H1 (cell line): Measurements from ENCODE around the gene PTPRH. TPM values are rescaled to one million over a fixed set of nuclear protein-coding genes. Genes with fewer than 3 reads are reported as not detected.

Experiments used
- CTCF ChIA-PET: fragments of 300-600 bp; sonication (Branson Sonifier 250); formaldehyde crosslinking; loops from one replicate; lab custom pipeline; 2021; ENCODE audit not compliant: partially characterized antibody; lab: Charles Lee
- POLR2A ChIA-PET: fragments of 300-600 bp; sonication (Branson Sonifier 250); formaldehyde crosslinking; loops from one replicate; lab custom pipeline; 2021; ENCODE audit warnings: inconsistent platforms; ENCODE audit not compliant: partially characterized antibody; lab: Charles Lee
- DNase-seq, 2 experiments: peaks; one replicate each; pipeline versions ENCODE4 v3.0.0 to v3.0.0-alpha.2; 2010 to 2022; ENCODE audit warnings: low spot score in 2 of 2, low read depth in 1 of 2, mixed read lengths in 1 of 2
- FAIRE-seq: peaks from 2 replicates; lab custom pipeline; 2011; peaks lifted over from hg19 to GRCh38; lab: Jason Lieb, UNC
- H2AFZ ChIP-seq: 2 replicates; pipeline ENCODE4 v1.8.1; 2012; ENCODE audit warnings: low read length, inconsistent platforms
- H2AK5ac ChIP-seq: 2 replicates; pipeline ENCODE4 v1.6.1; 2013; ENCODE audit warnings: low read depth, low read length
- H2BK120ac ChIP-seq: replicated peaks from 2 replicates; pipeline ENCODE3; 2013; ENCODE audit warnings: low read depth, low read length, inconsistent platforms
- H2BK12ac ChIP-seq: 2 replicates; pipeline ENCODE4 v1.6.1; 2013; ENCODE audit warnings: low read depth, low read length
- H2BK15ac ChIP-seq: 2 replicates; pipeline ENCODE4 v1.6.1; 2013; ENCODE audit warnings: low read length
- H2BK20ac ChIP-seq: 2 replicates; pipeline ENCODE4 v1.6.1; 2013; ENCODE audit warnings: low read length
- H2BK5ac ChIP-seq: 2 replicates; pipeline ENCODE4 v1.6.1; 2013; ENCODE audit warnings: low read depth, low read length
- H3K14ac ChIP-seq: 2 replicates; pipeline ENCODE4 v1.6.1; 2013; ENCODE audit warnings: inconsistent platforms; ENCODE audit not compliant: insufficient read length
- H3K18ac ChIP-seq: 2 replicates; pipeline ENCODE4 v1.6.1; 2013; ENCODE audit warnings: low read length; ENCODE audit errors: extremely low read depth
- H3K23ac ChIP-seq: 2 replicates; pipeline ENCODE4 v1.6.1; 2013; ENCODE audit warnings: inconsistent platforms; ENCODE audit not compliant: insufficient read length
- H3K23me2 ChIP-seq: 2 replicates; pipeline ENCODE4 v1.6.1; 2013; ENCODE audit warnings: low read depth, low read length
- H3K27ac ChIP-seq: 2 replicates; pipeline ENCODE4 v1.6.1; 2011; ENCODE audit warnings: low read depth, low read length, inconsistent platforms
- H3K27me3 ChIP-seq, 4 experiments: replicated peaks in 1 of 4; 1 replicate in 1 of 4; 2 replicates in 3 of 4; pipeline versions ENCODE4 v1.6.1 to v1.8.1; 2011 to 2013; ENCODE audit warnings: low read length in 3 of 4, mild to moderate bottlenecking in 3 of 4, inconsistent platforms in 2 of 4, mixed read lengths in 2 of 4, moderate library complexity in 1 of 4; ENCODE audit not compliant: control insufficient read depth in 3 of 4, insufficient read depth in 3 of 4; ENCODE audit errors: extremely low read depth in 1 of 4
- H3K36me3 ChIP-seq, 4 experiments: 2 replicates each; pipeline versions ENCODE4 v1.6.1 to v1.8.1; 2011 to 2013; ENCODE audit warnings: mild to moderate bottlenecking in 4 of 4, low read length in 3 of 4, moderate library complexity in 2 of 4, control low read depth in 1 of 4, inconsistent platforms in 1 of 4; ENCODE audit not compliant: insufficient read depth in 4 of 4, control insufficient read depth in 2 of 4
- H3K4ac ChIP-seq: replicated peaks from 2 replicates; pipeline ENCODE3; 2013; ENCODE audit warnings: low read length, low read depth, mixed read lengths, inconsistent platforms; ENCODE audit not compliant: insufficient read length
- H3K4me1 ChIP-seq, 4 experiments: replicated peaks in 1 of 4; 1 replicate in 1 of 4; 2 replicates in 3 of 4; pipeline versions ENCODE4 v1.6.1 to v1.8.1; 2011 to 2013; ENCODE audit warnings: low read length in 3 of 4, inconsistent platforms in 2 of 4, mixed read lengths in 1 of 4; ENCODE audit not compliant: insufficient read depth in 4 of 4, control insufficient read depth in 3 of 4
- H3K4me2 ChIP-seq, 2 experiments: 2 replicates each; pipeline versions ENCODE4 v1.6.1 to v1.8.1; 2011 to 2013; ENCODE audit warnings: low read depth in 2 of 2, low read length in 2 of 2, control low read depth in 1 of 2, inconsistent platforms in 1 of 2, mild to moderate bottlenecking in 1 of 2; ENCODE audit not compliant: insufficient read depth in 1 of 2
- H3K4me3 ChIP-seq, 4 experiments: fragments of 200-600, 300-600 bp in 1 of 4; sonication (generic), shearing (Covaris generic), sonication (Bioruptor Twin) in 1 of 4; 2 replicates each; pipeline versions ENCODE4 v1.5.1 to v1.8.1; 2011 to 2016; ENCODE audit warnings: low read length in 4 of 4, low read depth in 3 of 4, control low read depth in 2 of 4, inconsistent platforms in 2 of 4, mild to moderate bottlenecking in 2 of 4, mixed read lengths in 1 of 4, moderate library complexity in 1 of 4; ENCODE audit not compliant: insufficient read depth in 2 of 4; ENCODE audit errors: extremely low read depth in 1 of 4
- H3K56ac ChIP-seq: replicated peaks from 2 replicates; pipeline ENCODE3; 2013; ENCODE audit warnings: low read depth, mild to moderate bottlenecking, mixed read lengths, low read length, inconsistent platforms; ENCODE audit not compliant: insufficient read length
- H3K79me1 ChIP-seq: 2 replicates; pipeline ENCODE4 v1.6.1; 2013; ENCODE audit warnings: low read depth, low read length, control low read depth
- H3K79me2 ChIP-seq, 2 experiments: 2 replicates each; pipeline versions ENCODE4 v1.6.1 to v1.8.1; 2012 to 2013; ENCODE audit warnings: low read length in 2 of 2, mild to moderate bottlenecking in 2 of 2, inconsistent platforms in 1 of 2; ENCODE audit not compliant: insufficient read depth in 2 of 2, control insufficient read depth in 1 of 2
- H3K9ac ChIP-seq, 4 experiments: replicated peaks in 1 of 4; 1 replicate in 1 of 4; 2 replicates in 3 of 4; pipeline versions ENCODE4 v1.6.1 to v1.8.1; 2011 to 2013; ENCODE audit warnings: low read depth in 3 of 4, low read length in 3 of 4, control low read depth in 2 of 4, mild to moderate bottlenecking in 2 of 4, moderate library complexity in 2 of 4, inconsistent platforms in 1 of 4; ENCODE audit errors: extremely low read depth in 1 of 4
- H3K9me3 ChIP-seq, 2 experiments: 2 replicates each; pipeline versions ENCODE4 v1.6.1 to v1.8.1; 2012 to 2013; ENCODE audit warnings: mild to moderate bottlenecking in 2 of 2, moderate library complexity in 2 of 2, control low read depth in 1 of 2, inconsistent platforms in 1 of 2, low read depth in 1 of 2, low read length in 1 of 2, mixed read lengths in 1 of 2; ENCODE audit not compliant: insufficient read depth in 2 of 2
- H4K20me1 ChIP-seq, 2 experiments: replicated peaks in 1 of 2; 2 replicates each; pipeline versions ENCODE3 to v1.8.1; 2011 to 2013; ENCODE audit warnings: inconsistent platforms in 2 of 2, low read length in 2 of 2, mild to moderate bottlenecking in 1 of 2; ENCODE audit not compliant: insufficient read depth in 2 of 2, control insufficient read depth in 1 of 2
- H4K5ac ChIP-seq: 2 replicates; pipeline ENCODE4 v1.6.1; 2013; ENCODE audit warnings: low read length, low read depth, mixed read lengths, inconsistent platforms; ENCODE audit not compliant: insufficient read length
- H4K8ac ChIP-seq: 2 replicates; pipeline ENCODE4 v1.8.0; 2013; ENCODE audit warnings: mild to moderate bottlenecking, moderate library complexity, low read length, inconsistent platforms; ENCODE audit not compliant: insufficient read depth; ENCODE audit errors: extremely low read depth
- H4K91ac ChIP-seq: replicated peaks from 2 replicates; pipeline ENCODE3; 2013; ENCODE audit warnings: low read length, mixed read lengths, inconsistent platforms; ENCODE audit not compliant: insufficient read length
- HDAC2 ChIP-seq, 2 experiments: fragments of 300-600 bp in 1 of 2; sonication (generic) in 1 of 2; IDR thresholded peaks; 2 replicates each; pipeline ENCODE4 v1.6.1; 2011 to 2012; ENCODE audit warnings: low read depth in 2 of 2, low read length in 2 of 2, mild to moderate bottlenecking in 2 of 2, moderate library complexity in 2 of 2, borderline replicate concordance in 1 of 2, inconsistent platforms in 1 of 2
- KDM4A ChIP-seq: IDR thresholded peaks from one replicate; pipeline ENCODE4 v1.7.1; 2012; ENCODE audit warnings: low read depth, mild to moderate bottlenecking, moderate library complexity, low read length, inconsistent platforms; ENCODE audit not compliant: severe bottlenecking
- RNF2 ChIP-seq: fragments of 200-900, 300-1000 bp; sonication (generic); IDR thresholded peaks from 2 replicates; pipeline ENCODE4 v1.7.1; 2016; ENCODE audit warnings: borderline replicate concordance, low read depth, mild to moderate bottlenecking, antibody characterized with exemption, low read length; ENCODE audit not compliant: poor library complexity, severe bottlenecking; ENCODE audit errors: missing control alignments
- TCF12 ChIP-seq: IDR thresholded peaks from 2 replicates; pipeline ENCODE4 v1.6.1; 2011; ENCODE audit warnings: low read depth, mild to moderate bottlenecking, low read length
- WGBS, 2 experiments: shearing (Covaris generic) in 1 of 2; methylation state at CpG; one replicate each; pipeline versions ENCODE4 v1.1.6 to v1.1.7; 2013 to 2015; ENCODE audit warnings: low lambda C conversion rate in 2 of 2, mixed read lengths in 2 of 2, inconsistent platforms in 1 of 2, low coverage in 1 of 2, missing lambda C conversion rate in 1 of 2; ENCODE audit not compliant: insufficient replicate concordance in 2 of 2, insufficient coverage in 1 of 2, insufficient read length in 1 of 2; ENCODE audit errors: extremely low coverage in 1 of 2, missing lambda C conversion rate in 1 of 2; 5-methylcytosine and 5-hydroxymethylcytosine counted together
- polyA plus RNA-seq, 7 experiments: library from polyadenylated mRNA; depleted of rRNA in 3 of 7; stranded (reverse) in 5 of 7; unstranded in 2 of 7; fragments of >200 nt in 5 of 7; fragments of 200-250 nt in 2 of 7; gene quantifications; 1 replicate in 5 of 7; 2 replicates in 1 of 7; 4 replicates in 1 of 7; pipeline versions ENCODE4 v1.2.1 to v1.2.3, GENCODE V29; 2011 to 2013; ENCODE audit warnings: missing spikeins in 2 of 7, mixed read lengths in 2 of 7
- total RNA-seq: library from RNA; stranded (reverse); fragmentation: NEBNext Ultra II Directional; extraction: Animal tissue kit (Norgen Biotek cat#: 25700); gene quantifications from 2 replicates; pipeline ENCODE4 v1.2.1, GENCODE V29; 2021
- TF ChIP-seq, protein P1 (sequence below): IDR thresholded peaks from 2 replicates; pipeline ENCODE4 v1.6.1; 2012; ENCODE audit warnings: inconsistent platforms
- TF ChIP-seq, protein P2 (sequence below): IDR thresholded peaks from 2 replicates; pipeline ENCODE4 v1.6.1; 2012; ENCODE audit warnings: low read length, inconsistent platforms
- TF ChIP-seq, protein P3 (sequence below), 3 experiments: IDR thresholded peaks; 1 replicate in 2 of 3; 2 replicates in 1 of 3; pipeline versions ENCODE4 v1.5.1 to v1.6.1; 2011; ENCODE audit warnings: low read length in 3 of 3, mild to moderate bottlenecking in 3 of 3, inconsistent platforms in 2 of 3, low read depth in 1 of 3, moderate library complexity in 1 of 3; ENCODE audit not compliant: insufficient read depth in 1 of 3; ENCODE audit errors: control extremely low read depth in 1 of 3

PTPRH gene
- total and polyA plus RNA-seq, 2 of the 8 experiments (the other 6 are each of a cell fraction or from before 2014, with no cell fraction given), result 0.30 to 0.39 TPM

GRCh38 chr19:55181740-55182139, 27.6 kb downstream of the PTPRH start:
- Histone ChIP-seq H3K27me3 (peaks cover 0 to 36% (median 22%) of the 10 kb centered on the region in 4 experiments; a peak in 5 of 7 replicates), H3K9ac (no peak overlapping the region), H3K18ac (no peak overlapping the region), H4K8ac (no peak overlapping the region), H3K9me3 (no peaks in the 10 kb centered on the region), H3K23ac (no peak overlapping the region), H4K20me1 (peaks cover 0 to 7% of the 10 kb centered on the region in 2 experiments), H2BK5ac (no peak overlapping the region), H2BK15ac (no peak overlapping the region), H3K14ac (no peak overlapping the region), H3K27ac (no peak overlapping the region), H3K4me2 (no peak overlapping the region), H3K4me1 (peaks cover 0 to 6% (median 5%) of the 10 kb centered on the region in 4 experiments; a peak in 5 of 7 replicates), H3K4ac (no peak overlapping the region), H3K56ac (no peak overlapping the region), H3K79me1 (no peaks in the 10 kb centered on the region), H2BK20ac (no peak overlapping the region), H2BK12ac (no peak overlapping the region), H4K91ac (no peak overlapping the region), H2BK120ac (no peak overlapping the region), H3K4me3 (no peak overlapping the region), H3K23me2 (peaks cover 12% of the 10 kb centered on the region; the same call in 1 of the 2 replicates), H4K5ac (no peak overlapping the region), H2AK5ac (no peak overlapping the region), H2AFZ (no peak overlapping the region), H3K36me3 (no peaks in the 10 kb centered on the region), H3K79me2 (no peaks in the 10 kb centered on the region)
- ChIA-PET CTCF (interaction anchor here (1.2 kb wide), 1 partner anchor 96 kb away, joined by 4 read pairs; no protein-coding TSS in a partner anchor), POLR2A (interaction anchor here (0.9 to 1.2 kb wide), 3 partner anchors 59 to 202 kb away, joined by 3 to 5 read pairs (median 3); partner anchors contain the start of gene TMEM238)
- WGBS, 2 experiments, result 80% methylated on average over 19 of the region's 20 CpGs; no CpG with 5 or more reads in 1 of the 2 experiments
- FAIRE-seq (no peak), DNase-seq (no peak)
- TF ChIP-seq HDAC2 (IDR thresholded peaks at IDR 0.05; ENCODE audit: borderline replicate concordance in 1 of 2, low read depth in 2 of 2, low read length in 2 of 2) (no peak), TCF12 (no peak), RNF2 (no peak), KDM4A (no peak)
- TF ChIP-seq, protein P1, sequence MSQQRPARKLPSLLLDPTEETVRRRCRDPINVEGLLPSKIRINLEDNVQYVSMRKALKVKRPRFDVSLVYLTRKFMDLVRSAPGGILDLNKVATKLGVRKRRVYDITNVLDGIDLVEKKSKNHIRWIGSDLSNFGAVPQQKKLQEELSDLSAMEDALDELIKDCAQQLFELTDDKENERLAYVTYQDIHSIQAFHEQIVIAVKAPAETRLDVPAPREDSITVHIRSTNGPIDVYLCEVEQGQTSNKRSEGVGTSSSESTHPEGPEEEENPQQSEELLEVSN, result no peak
- TF ChIP-seq, protein P2, sequence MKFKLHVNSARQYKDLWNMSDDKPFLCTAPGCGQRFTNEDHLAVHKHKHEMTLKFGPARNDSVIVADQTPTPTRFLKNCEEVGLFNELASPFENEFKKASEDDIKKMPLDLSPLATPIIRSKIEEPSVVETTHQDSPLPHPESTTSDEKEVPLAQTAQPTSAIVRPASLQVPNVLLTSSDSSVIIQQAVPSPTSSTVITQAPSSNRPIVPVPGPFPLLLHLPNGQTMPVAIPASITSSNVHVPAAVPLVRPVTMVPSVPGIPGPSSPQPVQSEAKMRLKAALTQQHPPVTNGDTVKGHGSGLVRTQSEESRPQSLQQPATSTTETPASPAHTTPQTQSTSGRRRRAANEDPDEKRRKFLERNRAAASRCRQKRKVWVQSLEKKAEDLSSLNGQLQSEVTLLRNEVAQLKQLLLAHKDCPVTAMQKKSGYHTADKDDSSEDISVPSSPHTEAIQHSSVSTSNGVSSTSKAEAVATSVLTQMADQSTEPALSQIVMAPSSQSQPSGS, result no peak
- TF ChIP-seq, protein P3, sequence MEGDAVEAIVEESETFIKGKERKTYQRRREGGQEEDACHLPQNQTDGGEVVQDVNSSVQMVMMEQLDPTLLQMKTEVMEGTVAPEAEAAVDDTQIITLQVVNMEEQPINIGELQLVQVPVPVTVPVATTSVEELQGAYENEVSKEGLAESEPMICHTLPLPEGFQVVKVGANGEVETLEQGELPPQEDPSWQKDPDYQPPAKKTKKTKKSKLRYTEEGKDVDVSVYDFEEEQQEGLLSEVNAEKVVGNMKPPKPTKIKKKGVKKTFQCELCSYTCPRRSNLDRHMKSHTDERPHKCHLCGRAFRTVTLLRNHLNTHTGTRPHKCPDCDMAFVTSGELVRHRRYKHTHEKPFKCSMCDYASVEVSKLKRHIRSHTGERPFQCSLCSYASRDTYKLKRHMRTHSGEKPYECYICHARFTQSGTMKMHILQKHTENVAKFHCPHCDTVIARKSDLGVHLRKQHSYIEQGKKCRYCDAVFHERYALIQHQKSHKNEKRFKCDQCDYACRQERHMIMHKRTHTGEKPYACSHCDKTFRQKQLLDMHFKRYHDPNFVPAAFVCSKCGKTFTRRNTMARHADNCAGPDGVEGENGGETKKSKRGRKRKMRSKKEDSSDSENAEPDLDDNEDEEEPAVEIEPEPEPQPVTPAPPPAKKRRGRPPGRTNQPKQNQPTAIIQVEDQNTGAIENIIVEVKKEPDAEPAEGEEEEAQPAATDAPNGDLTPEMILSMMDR (IDR thresholded peaks at IDR 0.05; ENCODE audit: control extremely low read depth in 1 of 3, insufficient read depth in 1 of 3, low read depth in 1 of 3, low read length in 3 of 3), result no peak
